Lung (tissue), 12 donors: Measurements from ENCODE around the gene DNAJC9. TPM values are rescaled to one million over a fixed set of nuclear protein-coding genes. Genes with fewer than 3 reads are reported as not detected.

Source experiments
- ATAC-seq: fragments of 200-7000 bp; cut with Tn5 transposase; one replicate; pipeline ENCODE4 v1.9.1; 2020; ENCODE audit warnings: moderate number of reproducible peaks; ENCODE audit not compliant: insufficient read depth, low FRiP score
- DNase-seq, 3 donors: peaks; one replicate each; pipeline ENCODE4 v3.0.0-alpha.2; 2013 to 2017
- H3K27ac ChIP-seq, 2 donors: one replicate each; pipeline ENCODE4 v1.5.1; 2013; ENCODE audit warnings: mild to moderate bottlenecking in 2 of 2, moderate library complexity in 2 of 2, control low read depth in 1 of 2, inconsistent platforms in 1 of 2, low read depth in 1 of 2, low read length in 1 of 2
- H3K27me3 ChIP-seq, 3 donors: one replicate each; pipeline ENCODE4 v1.5.1; 2013; ENCODE audit warnings: low read length in 2 of 3; ENCODE audit not compliant: control insufficient read depth in 3 of 3, insufficient read depth in 3 of 3
- H3K36me3 ChIP-seq, 4 donors: one replicate each; pipeline ENCODE4 v1.5.1; 2013; ENCODE audit warnings: low read length in 4 of 4, mild to moderate bottlenecking in 1 of 4, moderate library complexity in 1 of 4; ENCODE audit not compliant: control insufficient read depth in 4 of 4, insufficient read depth in 4 of 4
- H3K4me1 ChIP-seq, 5 donors: one replicate each; pipeline ENCODE4 v1.5.1; 2013; ENCODE audit warnings: low read length in 5 of 5, mild to moderate bottlenecking in 2 of 5, moderate library complexity in 1 of 5; ENCODE audit not compliant: control insufficient read depth in 5 of 5, insufficient read depth in 5 of 5
- H3K4me3 ChIP-seq: one replicate; pipeline ENCODE4 v1.5.1; 2013; ENCODE audit warnings: mild to moderate bottlenecking, control low read depth, moderate library complexity
- H3K9ac ChIP-seq, 2 donors: one replicate each; pipeline ENCODE4 v1.5.1; 2013; ENCODE audit warnings: low read length in 2 of 2, control low read depth in 1 of 2; ENCODE audit not compliant: insufficient read depth in 1 of 2
- H3K9me3 ChIP-seq, 4 donors: one replicate each; pipeline ENCODE4 v1.5.1; 2013; ENCODE audit warnings: low read length in 3 of 4, mild to moderate bottlenecking in 1 of 4, moderate library complexity in 1 of 4; ENCODE audit not compliant: control insufficient read depth in 4 of 4, insufficient read depth in 3 of 4
- WGBS, 2 donors: extraction: QIAGEN DNeasy Blood & Tissue Kit; methylation state at CpG; one replicate each; pipeline ENCODE4 v1.1.7; 2013; 5-methylcytosine and 5-hydroxymethylcytosine counted together
- polyA plus RNA-seq, 2 donors: library from polyadenylated mRNA; stranded (reverse); fragments of 200-250 nt; gene quantifications; one replicate each; pipeline ENCODE4 v1.2.1, GENCODE V29; 2013
- total RNA-seq, 2 donors: library from RNA; depleted of rRNA in 1 of 2; stranded (reverse); fragments of >200 nt in 1 of 2; gene quantifications; one replicate each; pipeline ENCODE4 v1.2.1, GENCODE V29; 2014 to 2021
- TF ChIP-seq, protein P1 (sequence below): IDR thresholded peaks from 2 replicates; pipeline ENCODE4 v1.5.1; 2012; ENCODE audit warnings: mild to moderate bottlenecking; ENCODE audit errors: control extremely low read depth, extremely low read depth
- donor health status: control.
- donor health status: control.
- donor health status: Bipolar disorder and iron deficiency.
- donor health status: healthy.
- donor health status: DM: yes; HTN: yes; CAD: no.

The DNAJC9 gene
- total and polyA plus RNA-seq, 4 donors: 7.5 to 21.0 (median 11.5) TPM

GRCh38 chr10:73233883-73234282 lies 13.2 kb downstream of the DNAJC9 start:
- no peak for ATAC-seq
- DNase-seq: no peak
- Histone ChIP-seq H3K4me3 (no peak overlapping the region), H3K27me3 (no peaks in the 10 kb centered on the region), H3K36me3 (peaks cover 13 to 22% (median 20%) of the 10 kb centered on the region in 4 donors), H3K9me3 (no peaks in the 10 kb centered on the region), H3K27ac (peak overlapping the region in 1 of 2 donors; percentile 50), H3K4me1 (peaks cover 0 to 3% (median 0%) of the 10 kb centered on the region in 5 donors), H3K9ac (no peak overlapping the region)
- TF ChIP-seq, protein P1, sequence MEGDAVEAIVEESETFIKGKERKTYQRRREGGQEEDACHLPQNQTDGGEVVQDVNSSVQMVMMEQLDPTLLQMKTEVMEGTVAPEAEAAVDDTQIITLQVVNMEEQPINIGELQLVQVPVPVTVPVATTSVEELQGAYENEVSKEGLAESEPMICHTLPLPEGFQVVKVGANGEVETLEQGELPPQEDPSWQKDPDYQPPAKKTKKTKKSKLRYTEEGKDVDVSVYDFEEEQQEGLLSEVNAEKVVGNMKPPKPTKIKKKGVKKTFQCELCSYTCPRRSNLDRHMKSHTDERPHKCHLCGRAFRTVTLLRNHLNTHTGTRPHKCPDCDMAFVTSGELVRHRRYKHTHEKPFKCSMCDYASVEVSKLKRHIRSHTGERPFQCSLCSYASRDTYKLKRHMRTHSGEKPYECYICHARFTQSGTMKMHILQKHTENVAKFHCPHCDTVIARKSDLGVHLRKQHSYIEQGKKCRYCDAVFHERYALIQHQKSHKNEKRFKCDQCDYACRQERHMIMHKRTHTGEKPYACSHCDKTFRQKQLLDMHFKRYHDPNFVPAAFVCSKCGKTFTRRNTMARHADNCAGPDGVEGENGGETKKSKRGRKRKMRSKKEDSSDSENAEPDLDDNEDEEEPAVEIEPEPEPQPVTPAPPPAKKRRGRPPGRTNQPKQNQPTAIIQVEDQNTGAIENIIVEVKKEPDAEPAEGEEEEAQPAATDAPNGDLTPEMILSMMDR: no peak
- WGBS, 2 donors: 92 to 94% methylated on average over 2 of the region's 2 CpGs

DNA sequence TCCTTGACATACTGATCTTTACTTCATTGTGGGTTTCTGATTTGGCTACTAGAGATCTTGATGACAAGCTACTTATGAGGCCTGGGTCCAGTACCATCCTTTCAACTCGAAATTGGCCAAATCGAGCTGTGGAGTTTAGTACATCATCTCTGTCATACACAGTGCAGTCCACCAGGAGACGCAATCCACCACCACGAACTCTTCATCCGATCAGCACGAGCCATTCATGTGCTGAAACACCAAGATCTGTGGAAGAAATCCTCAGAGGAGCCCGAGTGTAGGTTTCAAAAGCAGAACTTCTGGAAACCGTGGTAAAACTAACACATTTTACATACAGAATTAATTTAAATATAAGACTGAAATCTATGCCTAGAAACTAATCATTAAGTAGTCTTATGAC lies 14.2 kb downstream of the DNAJC9 start:
- Histone ChIP-seq H3K9me3 (no peaks in the 10 kb centered on the region), H3K36me3 (peaks cover 13 to 22% (median 20%) of the 10 kb centered on the region in 4 donors), H3K4me3 (no peak overlapping the region), H3K9ac (no peak overlapping the region), H3K4me1 (peaks cover 0 to 3% (median 0%) of the 10 kb centered on the region in 5 donors), H3K27ac (no peak overlapping the region), H3K27me3 (no peaks in the 10 kb centered on the region)
- ATAC-seq (no peak), DNase-seq (no peak)
- TF ChIP-seq, protein P1: no peak
- 87% methylated on average over 8 of the region's 8 CpGs for WGBS, 2 donors

GRCh38 chr10:73229567-73229966 lies 17.5 kb downstream of the DNAJC9 start:
- no peak overlapping the region for H3K4me3 ChIP-seq
- no peak overlapping the region for H3K9ac ChIP-seq
- ATAC-seq (no peak), DNase-seq (no peak)
- no peak overlapping the region for H3K27ac ChIP-seq
- peaks cover 13 to 17% (median 16%) of the 10 kb centered on the region in 4 donors for H3K36me3 ChIP-seq
- peaks cover 0 to 3% (median 0%) of the 10 kb centered on the region in 5 donors for H3K4me1 ChIP-seq
- TF ChIP-seq, protein P1: no peak
- no peaks in the 10 kb centered on the region for H3K27me3 ChIP-seq
- H3K9me3 ChIP-seq: no peaks in the 10 kb centered on the region
- 37 to 73% methylated on average over 6 of the region's 6 CpGs for WGBS, 2 donors

DNA sequence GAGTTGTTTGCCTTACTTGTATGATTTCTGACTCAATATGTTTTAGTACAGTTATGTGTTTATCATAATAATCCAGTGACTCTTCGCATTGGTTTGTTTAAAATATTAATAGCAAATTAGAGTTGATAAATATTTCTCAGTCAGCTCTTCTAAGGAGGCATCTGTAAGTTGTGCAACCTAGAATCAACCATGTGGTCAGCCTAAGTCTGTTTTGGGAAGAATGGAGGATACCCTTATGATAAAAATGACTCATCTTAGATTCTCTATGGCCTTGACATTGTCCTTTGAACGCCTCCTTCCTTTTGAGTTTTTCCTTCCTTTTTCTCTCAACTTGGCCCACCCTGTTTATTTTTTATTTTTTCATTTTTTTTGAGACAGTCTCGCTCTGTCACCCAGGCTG lies 18.8 kb downstream of the DNAJC9 start:
- no peak for DNase-seq
- Histone ChIP-seq H3K27me3 (no peaks in the 10 kb centered on the region), H3K27ac (no peak overlapping the region), H3K36me3 (peaks cover 13 to 17% (median 13%) of the 10 kb centered on the region in 4 donors), H3K9ac (no peak overlapping the region), H3K4me3 (no peak overlapping the region), H3K9me3 (no peaks in the 10 kb centered on the region), H3K4me1 (peaks cover 0 to 2% (median 0%) of the 10 kb centered on the region in 5 donors)
- TF ChIP-seq, protein P1: no peak
- 69 to 86% methylated on average over 3 of the region's 3 CpGs for WGBS, 2 donors
- ATAC-seq: no peak
